Hepatocyte (in vitro differentiated cells): ENCODE results near the gene CSPG4.

Source experiments
- EZH2 ChIP-seq: fragments of 200-600 bp; sonication (generic); IDR thresholded peaks from 2 replicates; pipeline ENCODE4 v1.6.1; 2016; ENCODE audit warnings: antibody characterized with exemption, mild to moderate bottlenecking, borderline replicate concordance
- TF ChIP-seq, protein P1 (sequence below): fragments of 200-600 bp; sonication (generic); IDR thresholded peaks from 2 replicates; pipeline ENCODE4 v1.5.1; 2016; ENCODE audit warnings: antibody characterized with exemption, mild to moderate bottlenecking; ENCODE audit not compliant: poor library complexity

DNA sequence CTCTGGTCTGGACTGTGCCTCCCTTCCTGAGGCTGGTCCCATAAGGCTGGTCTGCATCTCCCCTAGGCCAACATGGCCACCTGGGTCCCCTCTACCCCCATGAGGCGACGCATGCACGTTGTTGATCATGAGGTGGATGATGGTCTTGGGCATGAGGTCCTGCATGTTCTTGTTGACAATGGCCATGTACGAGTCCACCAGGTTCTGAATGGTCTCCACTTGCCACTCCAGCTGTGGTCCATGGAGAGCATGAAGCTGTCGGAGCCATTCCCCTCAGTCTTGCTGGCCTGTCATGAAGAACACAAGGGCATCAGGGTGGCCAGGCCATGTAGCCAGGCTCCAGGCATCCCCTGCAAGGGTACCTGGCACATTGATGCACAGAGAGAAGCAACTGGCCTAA is 27.1 kb upstream of the CSPG4 start:
- no peak for TF ChIP-seq EZH2
- TF ChIP-seq, protein P1, sequence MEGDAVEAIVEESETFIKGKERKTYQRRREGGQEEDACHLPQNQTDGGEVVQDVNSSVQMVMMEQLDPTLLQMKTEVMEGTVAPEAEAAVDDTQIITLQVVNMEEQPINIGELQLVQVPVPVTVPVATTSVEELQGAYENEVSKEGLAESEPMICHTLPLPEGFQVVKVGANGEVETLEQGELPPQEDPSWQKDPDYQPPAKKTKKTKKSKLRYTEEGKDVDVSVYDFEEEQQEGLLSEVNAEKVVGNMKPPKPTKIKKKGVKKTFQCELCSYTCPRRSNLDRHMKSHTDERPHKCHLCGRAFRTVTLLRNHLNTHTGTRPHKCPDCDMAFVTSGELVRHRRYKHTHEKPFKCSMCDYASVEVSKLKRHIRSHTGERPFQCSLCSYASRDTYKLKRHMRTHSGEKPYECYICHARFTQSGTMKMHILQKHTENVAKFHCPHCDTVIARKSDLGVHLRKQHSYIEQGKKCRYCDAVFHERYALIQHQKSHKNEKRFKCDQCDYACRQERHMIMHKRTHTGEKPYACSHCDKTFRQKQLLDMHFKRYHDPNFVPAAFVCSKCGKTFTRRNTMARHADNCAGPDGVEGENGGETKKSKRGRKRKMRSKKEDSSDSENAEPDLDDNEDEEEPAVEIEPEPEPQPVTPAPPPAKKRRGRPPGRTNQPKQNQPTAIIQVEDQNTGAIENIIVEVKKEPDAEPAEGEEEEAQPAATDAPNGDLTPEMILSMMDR = no peak
